ENCODE results near the gene KCNA3.

KCNA3 gene

GRCh38 chr1:110637475-110637874 lies 37.3 kb downstream of the KCNA3 start:
- TF ChIP-seq CTCF (IDR thresholded peaks at IDR 0.05; ENCODE audit: insufficient read depth, low read depth, low read length, missing control alignments): no peak
- DNase-seq (ENCODE audit: low read depth): no peak
- no peak overlapping the region for H3K4me3 ChIP-seq (ENCODE audit: low read depth, low read length)

- no peak for TF ChIP-seq CTCF (IDR thresholded peaks at IDR 0.05; ENCODE audit: insufficient read depth, low read depth, low read length, missing control alignments)
- peak overlapping the region; percentile 22 for H3K4me3 ChIP-seq (ENCODE audit: low read depth, low read length)
- DNase-seq (ENCODE audit: low read depth): peak; percentile 78
Measured at GRCh38 chr1:110636149-110636935, 38.4 kb downstream of the KCNA3 start.

- TF ChIP-seq CTCF (IDR thresholded peaks at IDR 0.05; ENCODE audit: insufficient read depth, low read depth, low read length, missing control alignments): no peak
- DNase-seq (ENCODE audit: low read depth): peak; percentile 31
- H3K4me3 ChIP-seq (ENCODE audit: low read depth, low read length): peak overlapping the region; percentile 22
Measured at GRCh38 chr1:110635434-110635833, 39.3 kb downstream of the KCNA3 start.

GRCh38 chr1:110634455-110635311 lies 40.1 kb downstream of the KCNA3 start:
- H3K4me3 ChIP-seq (ENCODE audit: low read depth, low read length): peak overlapping the region; percentile 22
- no peak for TF ChIP-seq CTCF (IDR thresholded peaks at IDR 0.05; ENCODE audit: insufficient read depth, low read depth, low read length, missing control alignments)
- peak; percentile 94 for DNase-seq (ENCODE audit: low read depth)

GRCh38 chr1:110634086-110634454 lies 40.7 kb downstream of the KCNA3 start:
- no peak overlapping the region for H3K4me3 ChIP-seq (ENCODE audit: low read depth, low read length)
- no peak for TF ChIP-seq CTCF (IDR thresholded peaks at IDR 0.05; ENCODE audit: insufficient read depth, low read depth, low read length, missing control alignments)
- no peak for DNase-seq (ENCODE audit: low read depth)

- H3K4me3 ChIP-seq (ENCODE audit: low read depth, low read length): peak overlapping the region; percentile 0; the same call in 1 of the 2 replicates
- no peak for DNase-seq (ENCODE audit: low read depth)
- no peak for TF ChIP-seq CTCF (IDR thresholded peaks at IDR 0.05; ENCODE audit: insufficient read depth, low read depth, low read length, missing control alignments)
Measured at GRCh38 chr1:110633646-110634030, 41.1 kb downstream of the KCNA3 start.

Data from GM12865 (cell line).